Hepatocyte (in vitro differentiated cells): ENCODE data around the gene POLG2. TPM values are rescaled to one million over a fixed set of nuclear protein-coding genes. Genes with fewer than 3 reads are reported as not detected.

ENCODE experiments used
- DNase-seq: peaks from one replicate; pipeline ENCODE4 v3.0.0-alpha.2; 2016; ENCODE audit warnings: low spot score
- H2AFZ ChIP-seq: fragments of 200-600 bp; sonication (generic); 2 replicates; pipeline ENCODE4 v1.6.0; 2016; ENCODE audit warnings: antibody characterized with exemption, mild to moderate bottlenecking
- H3K27ac ChIP-seq: fragments of 200-600 bp; sonication (generic); 2 replicates; pipeline ENCODE4 v1.5.1; 2016; ENCODE audit warnings: mild to moderate bottlenecking
- H3K27me3 ChIP-seq: fragments of 200-600 bp; sonication (generic); 2 replicates; pipeline ENCODE4 v1.6.1; 2016
- H3K36me3 ChIP-seq: fragments of 200-600 bp; sonication (generic); replicated peaks from 2 replicates; pipeline ENCODE4 v1.5.1; 2016; ENCODE audit warnings: low read depth; ENCODE audit not compliant: insufficient read depth
- H3K4me1 ChIP-seq: fragments of 200-600 bp; sonication (generic); 2 replicates; pipeline ENCODE4 v1.5.1; 2016; ENCODE audit warnings: mild to moderate bottlenecking, moderate library complexity; ENCODE audit not compliant: insufficient read depth
- H3K4me2 ChIP-seq: fragments of 200-600 bp; sonication (generic); 2 replicates; pipeline ENCODE4 v1.6.0; 2016
- H3K4me3 ChIP-seq: fragments of 200-600 bp; sonication (generic); 2 replicates; pipeline ENCODE4 v1.5.1; 2016; ENCODE audit warnings: mild to moderate bottlenecking
- H3K79me2 ChIP-seq: fragments of 200-600 bp; sonication (generic); 2 replicates; pipeline ENCODE4 v1.6.0; 2017; ENCODE audit warnings: mild to moderate bottlenecking
- H3K9me2 ChIP-seq: fragments of 200-600 bp; sonication (generic); replicated peaks from 2 replicates; pipeline ENCODE4 v1.6.0; 2017; ENCODE audit warnings: mild to moderate bottlenecking; ENCODE audit not compliant: insufficient read depth
- H3K9me3 ChIP-seq: fragments of 200-600 bp; sonication (generic); 2 replicates; pipeline ENCODE4 v1.5.1; 2016; ENCODE audit warnings: low read depth, mild to moderate bottlenecking
- H4K20me1 ChIP-seq: fragments of 200-600 bp; sonication (generic); 2 replicates; pipeline ENCODE4 v1.6.0; 2016; ENCODE audit warnings: mild to moderate bottlenecking; ENCODE audit not compliant: insufficient read depth, poor library complexity, severe bottlenecking
- EZH2 ChIP-seq: fragments of 200-600 bp; sonication (generic); IDR thresholded peaks from 2 replicates; pipeline ENCODE4 v1.6.1; 2016; ENCODE audit warnings: antibody characterized with exemption, mild to moderate bottlenecking, borderline replicate concordance
- EZH2phosphoT487 ChIP-seq: fragments of 200-600 bp; sonication (generic); IDR thresholded peaks from one replicate; pipeline ENCODE4 v1.6.1; 2018; ENCODE audit warnings: antibody characterized with exemption, mild to moderate bottlenecking, low read depth, moderate library complexity; ENCODE audit not compliant: unreplicated experiment, severe bottlenecking
- WGBS: methylation state at CpG from one replicate; pipeline ENCODE4 v1.1.6; 2016; ENCODE audit warnings: low lambda C conversion rate; ENCODE audit errors: missing lambda C conversion rate; 5-methylcytosine and 5-hydroxymethylcytosine counted together
- polyA plus RNA-seq: library from polyadenylated mRNA; unstranded; fragments of >200 nt; fragmentation: Nextera tagmentation; extraction: Ambion mirVana; gene quantifications from 2 replicates; pipeline ENCODE4 v1.2.1, GENCODE V29; 2016
- total RNA-seq: library from RNA; depleted of rRNA; stranded (reverse); fragments of >200 nt; gene quantifications from 2 replicates; pipeline ENCODE4 v1.2.3, GENCODE V29; 2014
- TF ChIP-seq, protein P1 (sequence below): fragments of 200-600 bp; sonication (generic); IDR thresholded peaks from 2 replicates; pipeline ENCODE4 v1.5.1; 2016; ENCODE audit warnings: antibody characterized with exemption, mild to moderate bottlenecking; ENCODE audit not compliant: poor library complexity

The POLG2 gene
- total and polyA plus RNA-seq, 2 experiments from 2014 or later: 8.1 to 9.7 TPM

DNA sequence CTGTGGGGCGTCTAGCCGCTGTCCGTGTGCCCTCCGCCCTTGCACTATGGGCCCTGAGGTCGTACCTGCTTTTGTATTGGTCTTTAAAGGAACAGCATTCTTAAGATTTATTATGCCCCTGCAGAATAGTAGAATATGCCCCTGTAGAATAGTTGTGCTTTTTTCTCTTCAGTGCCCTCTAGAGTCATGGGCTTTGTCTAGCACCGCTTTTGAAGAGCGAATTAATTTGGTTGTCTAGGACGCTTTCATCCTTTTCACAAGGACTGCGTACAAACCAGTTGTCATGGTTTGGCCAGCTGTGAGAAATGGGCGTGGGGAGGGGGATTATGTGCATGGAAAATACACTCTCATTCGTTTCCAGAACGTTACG, 10.5 kb upstream of the POLG2 start:
- H3K27ac ChIP-seq: peak overlapping the region; percentile 100
- TF ChIP-seq, protein P1, sequence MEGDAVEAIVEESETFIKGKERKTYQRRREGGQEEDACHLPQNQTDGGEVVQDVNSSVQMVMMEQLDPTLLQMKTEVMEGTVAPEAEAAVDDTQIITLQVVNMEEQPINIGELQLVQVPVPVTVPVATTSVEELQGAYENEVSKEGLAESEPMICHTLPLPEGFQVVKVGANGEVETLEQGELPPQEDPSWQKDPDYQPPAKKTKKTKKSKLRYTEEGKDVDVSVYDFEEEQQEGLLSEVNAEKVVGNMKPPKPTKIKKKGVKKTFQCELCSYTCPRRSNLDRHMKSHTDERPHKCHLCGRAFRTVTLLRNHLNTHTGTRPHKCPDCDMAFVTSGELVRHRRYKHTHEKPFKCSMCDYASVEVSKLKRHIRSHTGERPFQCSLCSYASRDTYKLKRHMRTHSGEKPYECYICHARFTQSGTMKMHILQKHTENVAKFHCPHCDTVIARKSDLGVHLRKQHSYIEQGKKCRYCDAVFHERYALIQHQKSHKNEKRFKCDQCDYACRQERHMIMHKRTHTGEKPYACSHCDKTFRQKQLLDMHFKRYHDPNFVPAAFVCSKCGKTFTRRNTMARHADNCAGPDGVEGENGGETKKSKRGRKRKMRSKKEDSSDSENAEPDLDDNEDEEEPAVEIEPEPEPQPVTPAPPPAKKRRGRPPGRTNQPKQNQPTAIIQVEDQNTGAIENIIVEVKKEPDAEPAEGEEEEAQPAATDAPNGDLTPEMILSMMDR: peak; percentile 52
- TF ChIP-seq EZH2phosphoT487 (no peak), EZH2 (no peak)
- H3K4me3 ChIP-seq: peak overlapping the region; percentile 58
- peaks cover 74% of the 10 kb centered on the region for H3K79me2 ChIP-seq
- H3K9me2 ChIP-seq: no peaks in the 10 kb centered on the region
- peaks cover 65% of the 10 kb centered on the region for H4K20me1 ChIP-seq
- H2AFZ ChIP-seq: peak overlapping the region; percentile 49
- no peaks in the 10 kb centered on the region for H3K9me3 ChIP-seq
- WGBS: 2% methylated on average over 13 of the region's 13 CpGs
- H3K4me2 ChIP-seq: peak overlapping the region; percentile 74
- H3K27me3 ChIP-seq: no peaks in the 10 kb centered on the region
- H3K36me3 ChIP-seq: no peaks in the 10 kb centered on the region
- H3K4me1 ChIP-seq: peaks cover 13% of the 10 kb centered on the region
- peak; percentile 81 for DNase-seq

DNA sequence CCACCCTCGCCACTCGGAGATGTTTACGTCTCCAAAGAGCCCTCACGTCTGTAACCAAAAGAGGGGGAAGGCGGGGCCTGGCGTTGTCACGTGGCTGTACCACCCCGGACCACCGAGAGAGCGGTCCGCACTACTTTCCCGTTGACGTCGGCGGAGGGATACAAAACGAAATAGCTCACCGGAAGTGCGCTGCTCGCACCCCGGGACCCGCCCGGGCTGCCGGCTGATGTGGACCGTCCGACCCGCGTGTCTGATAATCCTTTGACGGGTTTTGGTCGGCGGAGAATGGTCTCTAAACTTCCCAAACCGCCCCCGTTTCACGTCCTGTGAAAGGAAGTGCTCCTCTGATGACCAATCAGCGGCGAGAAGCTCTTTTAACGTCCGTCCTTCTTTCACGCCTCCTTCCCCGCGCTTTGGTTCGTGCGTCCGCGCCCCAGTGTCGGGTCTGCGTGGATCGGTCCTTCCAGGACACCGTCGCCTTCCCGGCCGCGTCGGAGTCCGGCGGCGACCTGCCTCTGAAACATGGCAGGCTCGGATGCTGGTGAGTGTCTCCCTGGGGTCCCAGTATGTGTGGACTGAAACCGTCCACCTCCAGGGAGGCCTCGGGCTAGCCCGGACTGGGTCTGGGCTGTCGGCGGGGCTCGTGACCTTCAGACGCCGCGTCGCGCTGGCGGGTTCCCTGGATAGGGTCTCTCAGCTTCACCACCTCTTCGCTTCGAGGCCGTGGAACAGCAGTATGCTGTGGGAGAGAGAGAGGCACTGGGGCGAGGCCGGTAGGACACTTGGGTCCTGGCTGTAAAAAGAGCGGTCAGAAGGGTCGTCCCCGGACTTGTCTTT, 9.9 kb upstream of the POLG2 start, which contains the start of gene CEP95:
Gene CEP95 (plus strand): TSS at position 402 of the 837 bp plus-strand sequence. CDS start 121 bp downstream, at position 523.
- no peaks in the 10 kb centered on the region for H3K36me3 ChIP-seq
- H3K4me1 ChIP-seq: peaks cover 13% of the 10 kb centered on the region

DNA sequence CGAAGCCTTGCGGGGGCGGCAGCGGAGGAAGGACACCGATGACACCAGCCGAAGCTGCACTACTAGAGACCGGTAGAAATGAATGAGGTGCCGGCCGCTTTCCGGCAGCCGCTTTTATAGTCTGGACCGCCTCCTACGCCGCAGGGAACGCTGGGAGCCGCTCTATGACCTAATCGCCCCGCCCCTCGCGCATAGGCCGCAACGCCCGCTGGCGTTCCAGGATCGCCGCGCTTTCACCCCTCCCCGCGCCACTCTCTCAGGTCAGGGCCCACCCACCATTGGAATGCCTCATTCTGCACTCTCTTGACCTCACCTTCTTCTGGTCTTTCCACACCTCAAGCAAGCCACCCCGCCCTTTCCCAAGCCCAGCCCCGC, 9.3 kb upstream of the POLG2 start, which contains the start of gene DDX5:
Gene DDX5 (minus strand): TSS at position 89 of the 375 bp plus-strand sequence. CDS start 170 bp downstream, outside the sequence.
- H3K4me1 ChIP-seq: peaks cover 13% of the 10 kb centered on the region
- peak within 1 kb of the TSS; percentile 100 for H3K27ac ChIP-seq
- no peaks in the 10 kb centered on the region for H3K9me2 ChIP-seq
- H4K20me1 ChIP-seq: peaks cover 70% of the 10 kb centered on the region
- H3K27me3 ChIP-seq: no peaks in the 10 kb centered on the region
- peak within 1 kb of the TSS; percentile 88 for H3K4me2 ChIP-seq
- H3K4me3 ChIP-seq: peak within 1 kb of the TSS; percentile 93
- peaks cover 5% of the 10 kb centered on the region for H3K36me3 ChIP-seq
- no peak for TF ChIP-seq EZH2phosphoT487
- TF ChIP-seq EZH2: no peak
- TF ChIP-seq, protein P1: no peak
- peak within 1 kb of the TSS; percentile 49 for H2AFZ ChIP-seq
- H3K9me3 ChIP-seq: no peaks in the 10 kb centered on the region
- peak; percentile 99 for DNase-seq
- H3K79me2 ChIP-seq: peaks cover 81% of the 10 kb centered on the region
- 2% methylated on average over 16 of the region's 31 CpGs for WGBS

More for the DNA sequence above, 9.9 kb upstream of the POLG2 start, which contains the start of gene CEP95:
- peak; percentile 97 for DNase-seq
- H3K4me3 ChIP-seq: peak within 1 kb of the TSS; percentile 93
- no peaks in the 10 kb centered on the region for H3K27me3 ChIP-seq
- H3K4me2 ChIP-seq: peak within 1 kb of the TSS; percentile 74
- H3K9me3 ChIP-seq: no peaks in the 10 kb centered on the region
- H2AFZ ChIP-seq: peak within 1 kb of the TSS; percentile 49
- WGBS: under 1% methylated on average over 72 of the region's 77 CpGs
- peaks cover 75% of the 10 kb centered on the region for H3K79me2 ChIP-seq
- TF ChIP-seq, protein P1: no peak
- TF ChIP-seq EZH2phosphoT487: no peak
- TF ChIP-seq EZH2: no peak
- peaks cover 65% of the 10 kb centered on the region for H4K20me1 ChIP-seq
- no peaks in the 10 kb centered on the region for H3K9me2 ChIP-seq
- peak within 1 kb of the TSS; percentile 100 for H3K27ac ChIP-seq
